ENCODE measurements around the gene ANK2. TPM values are rescaled to one million over a fixed set of nuclear protein-coding genes. Genes with fewer than 3 reads are reported as not detected.

ANK2 gene
- total and polyA plus RNA-seq, 2 of the 13 experiments (the other 11 are each of a cell fraction or from before 2014, with no cell fraction given), result 2.7 to 15.1 TPM

- Histone ChIP-seq H3K9ac (ENCODE audit: insufficient read depth, low read depth, low read length) (no peak overlapping the region), H3K4me1 (ENCODE audit: insufficient read depth, low read length) (no peaks in the 10 kb centered on the region), H4K20me1 (ENCODE audit: insufficient read depth, low read length) (no peaks in the 10 kb centered on the region), H3K9me3 (ENCODE audit: low read length) (no peaks in the 10 kb centered on the region), H2AFZ (ENCODE audit: low read length) (no peak overlapping the region), H3K27ac (ENCODE audit: extremely low read length, insufficient read depth, low read length) (no peak overlapping the region), H3K27me3 (ENCODE audit: control insufficient read depth in 1 of 2, insufficient read depth in 2 of 2, low read length in 2 of 2) (no peaks in the 10 kb centered on the region), H3K79me2 (ENCODE audit: insufficient read depth, low read length) (no peaks in the 10 kb centered on the region), H3K36me3 (replicated peaks in 1 of 2; ENCODE audit: control insufficient read depth in 1 of 2, insufficient read depth in 2 of 2, low read length in 2 of 2) (no peaks in the 10 kb centered on the region), H3K4me3 (replicated peaks in 1 of 3; ENCODE audit: insufficient read depth in 1 of 3, low read depth in 2 of 3, low read length in 3 of 3) (no peak overlapping the region), H3K4me2 (ENCODE audit: low read depth, low read length) (no peak overlapping the region)
- ATAC-seq, result no peak
- no peak for FAIRE-seq
- CTCF ChIA-PET (ENCODE audit: low intra/inter-chr PET ratio, low total read pairs), result no interaction called here
- intact Hi-C loops (cut with micrococcal nuclease; ENCODE audit: unreplicated experiment), result no loop called here
- 66% methylated on average over 2 of the region's 2 CpGs for WGBS (ENCODE audit: low lambda C conversion rate)
- no TSS peak for BruUV-seq (replicated peaks)
- in situ Hi-C loops (cut with HindIII; ENCODE audit: extremely low pct_ligation_motif_present, low pct_unique_long_range_greater_than_20kb), result no loop called here
- TF ChIP-seq ZNF367 (CRISPR knock-in tag; IDR thresholded peaks at IDR 0.05; ENCODE audit: borderline replicate concordance), result no peak
- TF ChIP-seq ZNF7 (CRISPR knock-in tag; IDR thresholded peaks at IDR 0.05), result peak; percentile 61; the same call in 1 of the 2 replicates
- no peak for DNase-seq (ENCODE audit: low spot score)
- POLR2A ChIA-PET, result no interaction called here
Observed at GRCh38 chr4:113131621-113132020, 82.2 kb downstream of the ANK2 start.

DNA sequence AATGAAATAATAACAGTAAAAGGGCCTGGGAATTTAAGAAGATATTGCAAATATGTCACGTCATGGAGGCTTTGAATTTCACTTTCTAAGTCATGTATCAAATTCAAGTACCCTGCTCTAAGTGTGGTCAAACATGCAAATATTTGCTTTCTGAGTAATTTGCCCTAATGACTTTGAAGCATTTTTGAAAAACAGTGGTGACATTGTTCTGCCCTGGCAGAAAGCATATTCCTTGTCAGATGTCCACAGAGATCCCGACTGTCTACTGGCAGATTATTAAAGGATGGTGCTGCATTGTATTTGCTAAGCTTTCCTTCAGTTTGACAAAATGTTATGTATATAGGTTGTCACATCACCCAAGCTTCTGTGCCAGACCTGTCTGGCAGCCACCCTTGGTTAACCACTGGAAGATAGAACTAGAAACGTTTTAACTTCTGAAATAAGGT lies 92.5 kb downstream of the ANK2 start:
- peak; percentile 87 for ATAC-seq
- DNase-seq (ENCODE audit: low spot score), result peak; percentile 98
- in situ Hi-C loops (cut with HindIII; ENCODE audit: extremely low pct_ligation_motif_present, low pct_unique_long_range_greater_than_20kb), result no loop called here
- Histone ChIP-seq H2AFZ (ENCODE audit: low read length) (no peak overlapping the region), H3K9me3 (ENCODE audit: low read length) (no peaks in the 10 kb centered on the region), H3K27me3 (ENCODE audit: control insufficient read depth in 1 of 2, insufficient read depth in 2 of 2, low read length in 2 of 2) (no peaks in the 10 kb centered on the region), H3K27ac (ENCODE audit: extremely low read length, insufficient read depth, low read length) (peak overlapping the region; percentile 49), H3K36me3 (replicated peaks in 1 of 2; ENCODE audit: control insufficient read depth in 1 of 2, insufficient read depth in 2 of 2, low read length in 2 of 2) (no peaks in the 10 kb centered on the region), H3K4me3 (replicated peaks in 1 of 3; ENCODE audit: insufficient read depth in 1 of 3, low read depth in 2 of 3, low read length in 3 of 3) (peak overlapping the region in 2 of 3 experiments; percentile 1 to 15; a peak in 1 of 6 replicates), H3K9ac (ENCODE audit: insufficient read depth, low read depth, low read length) (no peak overlapping the region), H3K4me2 (ENCODE audit: low read depth, low read length) (peak overlapping the region; percentile 63), H4K20me1 (ENCODE audit: insufficient read depth, low read length) (no peaks in the 10 kb centered on the region), H3K4me1 (ENCODE audit: insufficient read depth, low read length) (peaks cover 52% of the 10 kb centered on the region), H3K79me2 (ENCODE audit: insufficient read depth, low read length) (no peaks in the 10 kb centered on the region)
- CTCF ChIA-PET (ENCODE audit: low intra/inter-chr PET ratio, low total read pairs), result no interaction called here
- intact Hi-C loops (cut with micrococcal nuclease; ENCODE audit: unreplicated experiment), result loop anchor here (10.0 kb wide), 1 partner anchor 623 kb away; the partner anchor contains the start of gene CAMK2D
- WGBS (ENCODE audit: low lambda C conversion rate), result 3% methylated on average over 3 of the region's 3 CpGs
- peak; percentile 95 for FAIRE-seq
- POLR2A ChIA-PET, result interaction anchor here (1.0 to 1.9 kb wide), 4 partner anchors 9 to 33 kb away, joined by 3 to 11 read pairs (median 4); no protein-coding TSS in a partner anchor
- BruUV-seq (replicated peaks), result no TSS peak
- TF ChIP-seq CREB3 (CRISPR knock-in tag; IDR thresholded peaks at IDR 0.05) (no peak), DNMT3B (CRISPR knock-in tag; conservative IDR thresholded peaks at IDR 0.05) (no peak), MBD4 (IDR thresholded peaks at IDR 0.05; ENCODE audit: borderline replicate concordance, low read length) (peak; percentile 60; the same call in 1 of the 2 replicates), PPARG (CRISPR knock-in tag; conservative IDR thresholded peaks at IDR 0.05) (peak; percentile 66), TEAD3 (CRISPR knock-in tag; optimal IDR thresholded peaks at IDR 0.05; ENCODE audit: borderline replicate concordance) (peak; percentile 90), ZNF547 (CRISPR knock-in tag; IDR thresholded peaks at IDR 0.05) (no peak), KLF16 (CRISPR knock-in tag; IDR thresholded peaks at IDR 0.05) (peak in 1 of 2 experiments; percentile 77; a peak in 1 of 4 replicates), ZNF292 (CRISPR knock-in tag; IDR thresholded peaks at IDR 0.05; ENCODE audit: borderline replicate concordance, low read depth) (peak; percentile 38; the same call in 1 of the 2 replicates), ZNF468 (CRISPR knock-in tag; IDR thresholded peaks at IDR 0.05) (no peak), ZZZ3 (CRISPR knock-in tag; IDR thresholded peaks at IDR 0.05; ENCODE audit: borderline replicate concordance) (no peak), IKZF4 (CRISPR knock-in tag; IDR thresholded peaks at IDR 0.05; ENCODE audit: borderline replicate concordance, low read depth, not compliant biosample characterization) (no peak), ZNF12 (CRISPR knock-in tag; IDR thresholded peaks at IDR 0.05) (no peak), RFXANK (CRISPR knock-in tag; IDR thresholded peaks at IDR 0.05) (no peak)
